Suprapubic skin (tissue), 3 donors: ENCODE results near the gene MC2R.

Experiments used
- EP300 ChIP-seq: sonication (generic); formaldehyde crosslinking; IDR thresholded peaks from one replicate; pipeline ENCODE4 v1.6.1; 2017; ENCODE audit warnings: antibody characterized with exemption
- POLR2A ChIP-seq, 2 donors: fragments of 450-650 bp; IDR thresholded peaks; one replicate each; pipeline ENCODE4 v1.6.1; 2017; ENCODE audit warnings: antibody characterized with exemption in 2 of 2, mild to moderate bottlenecking in 2 of 2, moderate library complexity in 2 of 2
- TF ChIP-seq, protein P1 (sequence below), 2 donors: fragments of 200-600 bp in 1 of 2; fragments of 450-650 bp in 1 of 2; sonication (generic) in 1 of 2; IDR thresholded peaks; one replicate each; pipeline ENCODE4 v1.5.1; 2016 to 2019; ENCODE audit warnings: antibody characterized with exemption in 2 of 2, mild to moderate bottlenecking in 1 of 2, moderate library complexity in 1 of 2

DNA sequence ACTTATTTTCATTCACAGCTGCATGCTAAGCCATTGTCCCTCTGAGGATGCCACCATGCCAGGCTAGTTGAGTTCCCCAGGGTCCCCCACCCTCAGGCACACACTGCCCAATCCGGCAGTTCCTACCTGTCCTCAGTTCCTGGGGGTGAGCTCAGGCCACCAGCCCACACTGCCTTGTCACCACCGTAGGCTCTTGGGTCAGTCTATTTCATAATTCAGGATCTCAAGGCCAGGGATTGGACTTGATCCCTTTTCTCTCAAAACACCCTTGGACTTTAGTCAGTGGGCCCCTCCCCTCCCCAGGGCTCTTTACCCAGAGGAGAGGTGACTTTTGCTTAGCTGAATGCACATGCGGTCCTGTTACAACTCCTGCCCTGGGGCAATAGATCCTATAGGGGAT is 18.7 kb upstream of the MC2R start:
- TF ChIP-seq EP300 = no peak
- TF ChIP-seq POLR2A (IDR thresholded peaks at IDR 0.05) = no peak
- TF ChIP-seq, protein P1, sequence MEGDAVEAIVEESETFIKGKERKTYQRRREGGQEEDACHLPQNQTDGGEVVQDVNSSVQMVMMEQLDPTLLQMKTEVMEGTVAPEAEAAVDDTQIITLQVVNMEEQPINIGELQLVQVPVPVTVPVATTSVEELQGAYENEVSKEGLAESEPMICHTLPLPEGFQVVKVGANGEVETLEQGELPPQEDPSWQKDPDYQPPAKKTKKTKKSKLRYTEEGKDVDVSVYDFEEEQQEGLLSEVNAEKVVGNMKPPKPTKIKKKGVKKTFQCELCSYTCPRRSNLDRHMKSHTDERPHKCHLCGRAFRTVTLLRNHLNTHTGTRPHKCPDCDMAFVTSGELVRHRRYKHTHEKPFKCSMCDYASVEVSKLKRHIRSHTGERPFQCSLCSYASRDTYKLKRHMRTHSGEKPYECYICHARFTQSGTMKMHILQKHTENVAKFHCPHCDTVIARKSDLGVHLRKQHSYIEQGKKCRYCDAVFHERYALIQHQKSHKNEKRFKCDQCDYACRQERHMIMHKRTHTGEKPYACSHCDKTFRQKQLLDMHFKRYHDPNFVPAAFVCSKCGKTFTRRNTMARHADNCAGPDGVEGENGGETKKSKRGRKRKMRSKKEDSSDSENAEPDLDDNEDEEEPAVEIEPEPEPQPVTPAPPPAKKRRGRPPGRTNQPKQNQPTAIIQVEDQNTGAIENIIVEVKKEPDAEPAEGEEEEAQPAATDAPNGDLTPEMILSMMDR (IDR thresholded peaks at IDR 0.05) = no peak
